GM21526 (cell line): ENCODE data around the gene TAF1D.
"Not testable (repeated sequence)": the region's sequence is repeated elsewhere in the genome, so short reads cannot be mapped to it uniquely, and the experiment has no call there.

Experiments used
- ATAC-seq: cut with Tn5 transposase; IDR thresholded peaks from one replicate; pipeline ENCODE4 v1.9.1; 2021; ENCODE audit warnings: moderate library complexity; ENCODE audit not compliant: unreplicated experiment, low FRiP score

The TAF1D gene

DNA sequence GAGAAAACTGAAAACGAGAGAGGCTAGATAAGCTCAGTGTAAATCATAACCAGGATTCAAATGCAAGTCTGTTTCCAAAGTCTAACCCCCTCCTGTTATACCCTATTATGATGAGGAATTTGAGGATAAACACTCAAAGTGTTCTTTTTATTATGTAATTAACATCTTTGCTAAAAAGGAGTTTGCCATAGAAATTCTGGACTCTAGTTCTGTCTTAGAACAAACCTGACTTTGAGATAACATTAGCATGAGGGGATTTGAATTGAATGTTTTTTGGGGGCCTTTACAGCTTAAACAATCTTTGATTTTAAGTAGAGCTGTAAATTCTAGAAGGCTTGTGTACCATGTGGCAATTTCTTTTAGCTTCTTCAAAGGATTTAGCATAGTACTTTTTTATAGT is 9.7 kb upstream of the TAF1D start:
- ATAC-seq: no peak

DNA sequence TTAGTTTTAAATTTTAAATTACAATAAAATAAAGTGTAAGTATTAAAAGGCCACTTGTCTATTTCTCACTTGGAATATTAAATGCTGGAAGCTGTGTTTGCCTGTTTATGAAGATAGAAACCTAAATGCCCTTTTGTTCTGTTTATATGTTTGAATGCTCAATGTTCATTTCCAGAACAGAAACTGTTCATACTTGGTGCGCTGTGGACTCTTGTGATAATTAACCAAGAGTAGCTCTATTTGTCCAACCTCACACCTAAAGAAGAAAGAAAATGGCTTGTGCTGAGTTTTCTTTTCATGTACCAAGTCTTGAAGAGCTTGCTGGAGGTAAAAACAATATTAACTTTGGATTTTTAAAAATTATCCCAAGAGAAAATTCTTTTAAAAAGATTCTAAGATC is 5.8 kb upstream of the TAF1D start:
- no peak for ATAC-seq

DNA sequence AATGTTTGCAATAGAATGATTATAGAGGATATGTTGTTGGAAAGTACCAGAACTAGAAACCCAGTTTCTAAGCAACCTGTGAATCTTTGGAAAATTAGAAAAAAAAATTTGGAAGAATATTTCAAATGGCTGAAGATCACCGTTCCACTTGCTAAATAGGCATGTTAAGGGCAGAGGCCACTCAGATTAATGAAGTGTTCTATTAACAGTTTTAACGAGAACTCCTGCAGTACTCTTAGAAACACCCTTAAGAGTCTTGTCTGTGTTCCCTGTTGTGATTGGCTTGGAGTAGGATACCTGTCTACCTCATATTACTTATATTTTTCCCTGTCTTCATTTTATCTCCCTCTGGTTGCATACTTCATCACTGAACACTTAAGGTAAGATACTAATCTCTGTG is 4.8 kb upstream of the TAF1D start:
- no peak for ATAC-seq

DNA sequence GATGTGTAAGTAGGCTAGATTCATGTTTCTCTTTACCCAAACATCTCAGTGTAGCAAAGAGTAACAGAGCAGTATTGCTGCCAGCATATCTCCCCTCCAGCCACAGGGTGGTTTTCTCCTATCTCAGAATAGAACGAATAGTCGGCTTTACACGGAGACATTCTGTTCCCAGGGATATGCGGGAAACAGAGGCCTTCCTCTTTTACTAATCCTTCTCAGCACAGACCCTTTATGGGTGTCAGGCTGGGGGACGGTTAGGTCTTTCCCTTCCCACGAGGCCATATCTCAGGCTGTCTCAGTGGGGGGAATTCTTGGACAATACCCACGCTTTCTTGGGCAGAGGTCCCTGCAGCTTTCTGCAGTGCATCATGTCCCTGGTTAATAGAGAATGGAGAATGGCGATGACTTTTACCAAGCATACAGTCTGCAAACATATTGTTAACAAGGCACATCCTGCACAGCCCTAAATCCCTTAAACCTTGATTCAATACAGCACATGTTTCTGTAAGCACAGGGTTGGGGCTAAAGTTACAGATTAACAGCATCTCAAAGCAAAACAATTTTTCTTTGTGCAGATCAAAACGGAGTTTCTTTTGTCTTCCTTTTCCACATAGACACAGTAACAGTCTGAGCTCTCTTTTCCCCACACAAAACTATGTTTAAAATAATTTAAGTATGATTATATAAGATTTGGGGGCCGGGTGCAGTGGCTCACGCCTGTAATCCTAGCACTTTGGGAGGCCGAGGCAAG is 3.9 kb upstream of the TAF1D start:
- ATAC-seq: not testable (repeated sequence)

DNA sequence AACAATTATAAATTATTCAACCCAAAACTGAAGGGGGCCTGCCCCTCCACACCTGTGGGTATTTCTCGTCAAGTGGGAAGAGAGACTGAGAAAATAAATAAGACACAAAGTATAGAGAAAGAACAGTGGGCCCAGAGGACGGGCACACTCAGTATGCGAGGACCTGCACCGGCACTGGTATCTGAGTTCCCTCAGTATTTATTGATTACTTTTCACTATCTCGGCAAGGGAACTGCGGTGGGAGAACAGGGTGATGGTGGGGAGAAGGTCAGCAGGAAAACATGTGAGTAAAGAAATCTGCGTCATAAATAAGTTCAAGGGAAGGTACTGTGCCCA is 3.3 kb upstream of the TAF1D start:
- ATAC-seq: no peak

DNA sequence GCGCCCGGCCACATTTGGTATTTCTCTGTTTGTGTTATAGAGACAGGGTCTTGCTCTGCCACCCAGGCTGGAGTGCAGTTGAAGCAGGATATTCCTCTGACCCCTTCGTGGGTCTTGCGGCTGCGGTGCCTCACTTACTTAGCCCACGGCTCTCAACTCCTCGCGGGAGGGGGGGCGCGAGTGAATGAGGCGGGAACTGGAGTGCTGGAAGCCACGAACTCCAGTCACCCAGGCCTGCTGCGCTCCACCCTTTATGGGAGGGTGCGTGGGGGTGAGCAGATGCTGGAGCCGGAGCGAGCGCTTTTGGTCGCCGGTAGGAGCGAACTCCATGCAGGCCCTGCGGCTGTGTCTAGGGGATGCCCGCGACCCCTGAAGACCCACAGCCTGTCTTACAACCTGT is 2.0 kb upstream of the TAF1D start:
- ATAC-seq: no peak

DNA sequence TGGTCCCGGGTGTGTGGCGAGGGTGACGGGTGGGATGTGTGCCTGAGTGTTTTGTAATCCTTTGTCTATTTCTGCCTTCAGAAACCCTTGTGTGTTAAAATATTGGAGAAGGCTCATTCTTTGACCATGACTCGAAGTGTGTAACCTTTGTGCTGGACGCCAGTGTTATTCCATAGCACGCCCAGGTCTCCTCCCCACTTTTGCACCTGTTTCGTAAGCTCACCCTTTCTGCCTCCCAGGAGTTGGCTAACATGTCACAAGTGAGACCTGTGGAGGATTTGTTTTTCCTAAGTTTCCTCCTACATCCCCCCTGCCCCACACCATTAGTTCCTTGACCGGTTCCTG is 559 bp upstream of the TAF1D start:
- peak; percentile 22 for ATAC-seq

DNA sequence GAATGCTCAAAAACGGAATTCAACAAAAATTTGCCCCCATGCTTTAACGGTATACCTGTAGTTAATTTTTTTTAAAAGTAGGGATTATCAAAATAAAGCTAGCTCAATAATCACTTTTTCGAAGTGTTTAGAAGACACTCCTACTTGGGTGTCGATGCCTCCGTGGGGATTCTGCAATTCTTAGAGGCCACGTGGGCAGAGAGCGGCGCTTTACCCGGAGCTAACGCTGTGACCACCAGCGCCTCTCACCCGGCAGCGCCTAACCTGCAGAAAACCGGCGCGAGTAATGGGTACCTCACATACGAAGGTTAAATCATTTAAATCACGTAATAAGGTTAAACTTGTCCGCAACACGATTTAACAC is 583 bp downstream of the TAF1D start:
- ATAC-seq: peak; percentile 42

DNA sequence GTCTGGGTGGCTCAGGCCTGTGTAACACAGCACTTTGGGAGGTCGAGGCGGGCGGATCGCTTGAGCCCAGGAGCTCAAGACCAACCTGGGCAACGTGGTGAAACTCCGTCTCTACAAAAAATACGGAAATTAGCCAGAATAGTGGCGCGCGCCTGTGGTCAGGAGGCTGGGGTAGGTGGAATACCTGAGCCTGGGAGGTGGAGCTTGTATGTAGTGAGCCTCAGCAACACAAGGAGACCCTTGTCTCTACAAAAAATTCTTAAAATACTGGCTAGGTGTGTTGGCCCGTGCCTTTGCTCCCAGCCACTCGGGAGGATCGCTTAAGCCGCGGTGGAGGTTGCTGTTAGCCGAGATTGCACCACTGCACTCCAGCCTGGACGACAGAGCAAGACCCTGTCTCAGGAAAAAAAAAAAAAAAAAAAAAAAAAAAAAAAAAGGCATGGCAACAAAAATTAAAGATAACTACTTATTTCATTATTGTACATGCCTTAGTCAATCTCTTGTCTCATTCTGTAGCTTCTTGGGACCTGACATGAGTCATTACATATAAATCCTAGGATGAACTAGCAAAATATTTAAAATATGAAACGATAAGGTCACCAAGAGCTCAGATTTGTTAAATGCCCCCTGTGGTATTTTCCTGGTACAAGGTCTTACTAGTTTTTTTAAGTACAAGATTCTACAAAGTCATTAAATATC is 1.1 kb downstream of the TAF1D start:
- ATAC-seq: no peak

DNA sequence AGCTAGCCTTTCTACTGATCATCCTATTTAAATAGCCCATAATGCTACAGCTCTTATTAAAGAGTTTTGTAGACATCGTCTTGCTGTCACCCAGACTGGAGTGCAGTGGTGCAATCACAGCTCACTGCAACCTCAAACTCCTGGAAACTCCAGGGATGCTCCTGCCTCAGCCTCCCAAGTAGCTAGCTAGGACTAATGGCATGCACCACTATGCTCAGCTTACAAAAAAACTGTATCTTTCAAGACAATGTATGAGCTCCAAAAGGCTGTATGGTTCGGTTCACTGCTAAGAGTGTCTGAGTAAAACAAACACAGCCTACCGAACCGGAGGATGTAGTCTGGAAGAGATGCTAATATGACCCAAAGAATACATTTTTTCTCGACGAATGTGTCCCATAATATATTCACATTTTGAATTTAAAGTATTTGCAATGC is 2.6 kb downstream of the TAF1D start:
- ATAC-seq: no peak

DNA sequence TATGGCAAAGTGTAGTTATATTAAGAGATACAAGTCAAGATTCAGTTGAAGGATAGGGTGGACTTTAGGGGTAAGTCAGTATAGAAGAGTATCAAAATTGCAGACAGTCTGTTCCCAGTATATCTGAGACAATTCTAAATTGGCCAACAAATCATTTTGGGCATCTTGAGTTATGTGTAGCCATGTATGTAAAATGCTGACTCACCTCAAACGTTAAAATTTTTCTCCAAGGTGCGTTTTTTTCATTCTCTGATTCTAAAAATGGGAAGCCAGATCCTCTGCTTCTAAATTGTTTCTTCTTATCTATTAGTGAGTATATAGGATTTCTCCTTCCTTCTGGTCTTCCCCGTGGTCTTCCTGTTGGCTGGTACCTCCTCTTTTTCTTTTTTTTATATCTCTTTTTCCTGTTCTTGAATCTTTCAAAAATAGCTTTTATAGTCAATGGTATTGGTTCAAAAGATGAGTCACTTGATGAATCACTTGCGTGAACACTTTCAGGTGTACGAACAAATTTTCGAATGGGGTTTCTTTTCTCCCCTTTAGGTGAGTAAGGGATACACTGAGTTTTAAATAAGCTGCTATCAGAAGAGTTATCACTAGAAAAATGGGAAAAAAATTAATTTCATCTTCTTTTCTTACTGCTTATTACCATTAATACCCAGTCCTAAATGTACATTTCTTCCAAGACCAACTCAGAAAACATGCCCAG is 3.2 kb downstream of the TAF1D start:
- no peak for ATAC-seq

DNA sequence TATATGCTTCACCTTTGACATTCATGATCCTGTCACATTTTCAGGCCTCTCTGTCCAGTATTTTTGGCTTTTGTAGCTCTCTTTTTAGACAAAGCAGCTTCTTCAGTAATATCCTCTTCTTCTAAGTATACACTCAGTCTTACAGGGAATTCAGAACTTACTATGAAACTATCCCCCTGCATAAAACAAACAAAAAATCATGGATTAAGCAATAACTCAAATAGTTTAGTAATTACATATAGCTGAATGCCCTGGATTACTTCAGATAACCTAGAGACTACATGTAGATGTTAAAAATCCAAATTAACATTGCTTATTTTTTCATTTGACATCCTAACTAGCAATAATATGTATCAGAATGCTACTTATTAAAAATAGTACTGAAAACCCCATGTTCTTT is 5.2 kb downstream of the TAF1D start:
- ATAC-seq: no peak

DNA sequence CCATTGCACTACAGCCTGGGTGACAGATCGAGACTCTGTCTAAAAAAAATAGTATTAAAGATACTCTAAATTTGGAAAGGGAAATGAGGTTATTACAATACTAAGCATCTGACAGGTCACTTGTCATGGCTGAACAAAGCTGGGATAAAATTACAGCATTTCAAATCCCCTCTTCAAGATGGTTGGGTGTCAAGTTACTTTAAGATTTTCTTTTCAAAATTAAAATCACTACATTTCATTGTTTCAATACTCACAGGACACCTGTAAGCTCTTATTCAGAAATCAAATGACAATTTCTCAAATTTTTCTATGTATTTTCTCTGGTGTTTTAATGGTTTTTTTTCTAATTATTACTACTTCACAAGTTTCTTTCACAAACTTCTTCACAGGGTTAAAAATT is 5.7 kb downstream of the TAF1D start:
- no peak for ATAC-seq

DNA sequence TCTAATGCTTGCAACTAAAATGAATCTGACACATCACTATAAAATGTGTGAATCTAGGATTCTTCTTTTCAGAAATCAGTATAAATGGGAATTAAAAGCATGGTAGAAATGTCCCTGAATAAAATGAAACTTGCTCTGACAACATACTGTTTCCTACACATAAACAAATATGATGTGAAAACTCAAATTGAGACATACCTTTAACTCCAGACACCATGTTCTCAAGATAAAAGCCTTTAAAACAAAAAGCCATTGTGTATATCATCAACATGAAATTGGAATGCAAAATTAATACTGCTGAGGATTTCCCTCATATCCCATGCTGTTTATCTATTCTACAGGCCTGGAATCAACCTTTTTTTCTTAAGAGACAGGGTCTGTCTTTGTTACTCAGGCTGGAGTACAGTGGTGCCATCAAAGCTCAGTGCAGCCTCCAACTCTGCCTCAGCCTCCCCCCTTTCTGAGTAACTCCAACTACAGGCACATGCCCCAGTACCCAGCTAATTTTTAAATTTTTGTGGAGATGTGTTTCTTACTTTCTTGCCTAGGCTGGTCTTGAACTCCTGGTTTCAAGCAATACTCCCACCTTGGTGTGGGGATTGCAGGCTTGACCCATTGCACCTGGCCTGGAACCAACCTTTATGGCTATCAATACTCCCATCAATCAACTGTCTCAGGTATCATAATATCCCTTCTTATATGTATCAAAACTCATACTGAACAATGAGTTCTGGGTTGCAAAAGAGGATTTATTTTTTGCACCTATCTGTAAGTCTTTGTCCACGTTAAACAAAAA is 6.7 kb downstream of the TAF1D start:
- no peak for ATAC-seq

DNA sequence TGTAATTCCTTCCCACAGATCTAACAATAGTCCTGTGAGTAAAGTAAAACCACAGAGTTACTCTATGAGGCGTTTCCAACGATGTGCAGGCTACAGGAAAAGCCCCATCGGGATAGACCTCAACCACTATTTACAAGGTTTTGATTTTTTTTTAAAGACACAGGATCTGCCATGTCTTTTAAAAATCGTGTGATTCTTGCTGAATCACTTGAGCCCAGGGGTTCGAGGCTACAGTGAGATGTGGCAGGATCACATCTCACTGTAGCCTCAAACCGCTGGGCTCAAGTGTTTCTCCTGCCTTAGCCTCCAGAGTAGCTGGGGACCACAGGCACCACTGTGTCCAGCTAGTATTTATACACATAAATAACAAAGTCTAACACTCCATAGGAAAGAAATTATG is 7.8 kb downstream of the TAF1D start:
- no peak for ATAC-seq

DNA sequence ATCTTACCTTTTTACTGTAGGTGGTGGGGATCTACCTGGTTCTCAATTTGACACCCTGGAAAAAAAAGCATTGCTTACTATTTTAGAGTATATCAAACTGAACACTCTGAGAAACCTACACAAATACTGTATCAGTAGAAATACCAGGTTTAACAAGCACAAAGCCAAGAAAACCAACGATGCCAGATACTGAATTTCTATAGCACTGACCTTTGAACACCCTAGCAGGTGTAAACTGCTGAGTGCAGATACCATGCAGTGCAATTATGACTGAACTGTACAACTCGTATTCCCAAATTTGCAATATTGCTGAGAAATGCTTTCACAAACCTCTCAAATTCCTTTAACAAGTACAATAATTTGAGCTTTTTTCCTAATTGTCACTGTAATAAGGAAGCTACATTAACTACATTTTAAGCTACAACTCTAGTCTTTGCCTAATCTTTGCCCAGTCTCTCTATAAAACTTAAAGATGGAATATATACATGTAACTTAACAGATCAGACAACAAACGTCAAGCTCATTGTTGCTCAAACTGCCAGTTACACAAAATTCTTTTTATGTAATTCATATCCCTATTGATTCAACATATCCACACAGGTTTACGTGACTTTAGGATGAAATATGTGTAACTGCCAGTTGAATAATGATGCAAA is 8.9 kb downstream of the TAF1D start:
- ATAC-seq: no peak

DNA sequence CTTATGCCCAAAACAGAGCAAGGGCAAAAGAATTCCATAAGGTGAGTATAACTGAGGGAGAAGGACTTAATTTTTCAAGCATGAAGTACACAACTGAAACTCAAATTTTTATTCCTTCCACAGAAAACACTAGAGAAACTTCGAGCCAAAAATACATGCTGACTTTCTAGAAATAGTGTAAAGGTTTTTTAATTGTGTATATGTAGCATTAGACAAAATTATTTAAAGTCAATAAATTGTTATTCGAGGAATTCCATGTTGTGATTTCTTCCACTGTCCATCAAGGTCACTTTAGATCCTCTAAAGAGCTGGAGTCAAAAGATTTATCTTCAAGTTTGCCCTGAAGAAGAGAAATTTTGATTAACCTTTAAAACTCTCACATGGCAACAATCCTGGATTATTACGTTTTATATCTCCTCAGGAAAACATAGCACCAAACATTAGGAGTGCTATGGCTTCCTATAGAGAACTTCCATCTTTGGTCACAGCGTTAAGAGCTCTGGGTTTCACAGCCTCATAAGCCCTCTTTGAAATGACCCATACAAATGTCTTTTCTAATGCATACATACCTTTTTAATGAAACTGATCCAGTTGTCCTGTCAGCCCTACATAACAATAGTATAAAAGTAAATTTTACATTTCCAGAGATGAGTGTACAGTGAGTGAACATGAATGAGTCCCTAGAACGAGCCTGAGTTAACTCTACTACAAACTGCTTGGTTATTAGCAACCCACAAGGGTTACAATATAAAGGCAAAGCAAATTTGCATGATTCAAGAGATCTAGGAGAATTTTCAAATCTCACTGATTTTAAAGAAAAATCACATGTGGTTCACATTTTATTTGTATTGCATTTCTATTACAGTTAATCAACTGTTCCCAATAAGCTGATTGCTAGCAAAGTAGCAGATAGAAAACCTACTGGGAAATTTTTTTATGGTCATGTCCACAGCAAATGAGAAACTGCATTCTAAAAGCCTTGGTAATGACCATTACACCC is 10.9 kb downstream of the TAF1D start:
- ATAC-seq: no peak

DNA sequence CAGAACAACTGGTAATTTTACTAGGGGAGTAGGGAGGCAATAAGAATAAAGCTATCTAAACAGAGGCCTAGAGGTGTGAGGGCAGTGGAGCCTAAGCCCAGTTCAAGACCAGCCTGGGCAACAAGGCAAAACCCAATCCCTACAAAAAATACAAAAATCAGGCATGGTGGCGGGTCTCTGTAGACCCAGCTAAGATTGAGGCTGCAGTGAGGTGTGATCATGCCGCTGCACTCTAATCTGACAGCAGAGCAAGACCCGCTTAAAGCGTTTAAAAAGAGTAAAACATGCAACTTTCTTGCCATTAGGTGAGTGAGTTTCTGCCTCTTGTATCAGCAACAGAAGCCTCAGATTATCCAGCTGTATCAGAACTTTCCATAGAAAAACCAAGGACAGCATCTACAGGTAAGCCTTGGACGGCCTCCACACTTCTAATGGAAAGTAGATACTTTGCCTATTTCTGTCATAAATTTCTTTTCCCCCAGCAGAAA is 12.1 kb downstream of the TAF1D start:
- no peak for ATAC-seq

DNA sequence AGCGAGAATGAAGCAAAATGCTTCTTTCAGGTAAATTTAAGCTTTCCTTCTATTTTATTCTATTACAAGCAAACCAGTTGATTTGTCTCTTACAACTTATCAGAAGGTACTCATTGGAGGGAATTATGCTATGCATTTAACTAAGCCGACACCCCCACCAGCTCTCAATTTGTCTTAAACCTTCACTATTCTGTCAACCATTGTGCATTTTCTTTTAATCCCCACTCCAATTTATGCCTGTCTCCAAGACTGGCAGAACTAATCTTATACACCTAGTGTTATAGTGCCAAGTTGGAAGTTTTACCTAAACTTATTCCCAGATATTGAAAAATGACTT is 12.5 kb downstream of the TAF1D start:
- no peak for ATAC-seq
